ENCODE measurements around the gene SARS2.
A peak's percentile ranks its signal among the peaks of the same experiment; 100 is the strongest.

SARS2 gene

GRCh38 chr19:38917921-38918491, 12.6 kb downstream of the SARS2 start:
- DNase-seq (ENCODE audit: low read depth), result no peak

GRCh38 chr19:38917516-38917915, 13.0 kb downstream of the SARS2 start:
- DNase-seq (ENCODE audit: low read depth), result no peak

GRCh38 chr19:38915329-38916321, 14.9 kb downstream of the SARS2 start:
- DNase-seq (ENCODE audit: low read depth), result no peak

GRCh38 chr19:38913958-38914357, 16.6 kb downstream of the SARS2 start:
- DNase-seq (ENCODE audit: low read depth), result no peak

GRCh38 chr19:38912600-38913514, 17.7 kb downstream of the SARS2 start:
- DNase-seq (ENCODE audit: low read depth), result no peak

- DNase-seq (ENCODE audit: low read depth), result no peak
Measured at GRCh38 chr19:38911388-38912001, 19.1 kb downstream of the SARS2 start.

- no peak for DNase-seq (ENCODE audit: low read depth)
Measured at GRCh38 chr19:38910488-38910887, 20.1 kb downstream of the SARS2 start.

- DNase-seq (ENCODE audit: low read depth), result no peak
Measured at GRCh38 chr19:38908911-38909310, 21.7 kb downstream of the SARS2 start.

GRCh38 chr19:38907670-38908069, 22.9 kb downstream of the SARS2 start:
- DNase-seq (ENCODE audit: low read depth), result no peak

GRCh38 chr19:38907227-38907626, 23.3 kb downstream of the SARS2 start:
- DNase-seq (ENCODE audit: low read depth), result no peak

GRCh38 chr19:38905620-38906019, 24.9 kb downstream of the SARS2 start:
- no peak for DNase-seq (ENCODE audit: low read depth)

- DNase-seq (ENCODE audit: low read depth), result no peak
Measured at GRCh38 chr19:38904581-38905539, 25.7 kb downstream of the SARS2 start.

- no peak for DNase-seq (ENCODE audit: low read depth)
Measured at GRCh38 chr19:38901683-38902082, 28.9 kb downstream of the SARS2 start.

- DNase-seq (ENCODE audit: low read depth), result no peak
Measured at GRCh38 chr19:38900743-38901190, 29.8 kb downstream of the SARS2 start.

GRCh38 chr19:38900202-38900629, 30.3 kb downstream of the SARS2 start:
- DNase-seq (ENCODE audit: low read depth), result no peak

GRCh38 chr19:38899447-38900201, 30.9 kb downstream of the SARS2 start, which contains the start of the genes NFKBIB and SIRT2:
NFKBIB (plus strand) TSS chr19:38899969; CDS start chr19:38900033, 64 bp downstream.
SIRT2 (minus strand) TSS chr19:38899618; CDS start chr19:38899521, 97 bp downstream.
- DNase-seq (ENCODE audit: low read depth), result peak; percentile 100

- no peak for DNase-seq (ENCODE audit: low read depth)
Measured at GRCh38 chr19:38898788-38899446, 31.6 kb downstream of the SARS2 start.

GRCh38 chr19:38894968-38895367, 35.6 kb downstream of the SARS2 start:
- no peak for DNase-seq (ENCODE audit: low read depth)

GRCh38 chr19:38893341-38893771, 37.2 kb downstream of the SARS2 start:
- DNase-seq (ENCODE audit: low read depth), result no peak
